Panc1 (cell line): Measurements from ENCODE around the gene PRKCA. TPM values are rescaled to one million over a fixed set of nuclear protein-coding genes. Genes with fewer than 3 reads are reported as not detected.

Experiments
- ATAC-seq: fragments of 200-7000 bp; cut with Tn5 transposase; 2 replicates; pipeline ENCODE4 v1.9.1; 2020; ENCODE audit warnings: mild to moderate bottlenecking, moderate library complexity
- BruUV-seq: library from RNA; stranded (reverse); fragments of 400-500 nt; replicated peaks from 2 replicates; lab custom pipeline; 2021; lab: Mats Ljungman, UMichigan
- CTCF ChIA-PET: fragments of 300-600 bp; sonication (Branson Sonifier 250); formaldehyde crosslinking; loops from one replicate; lab custom pipeline; 2022; ENCODE audit warnings: antibody characterized with exemption; lab: Charles Lee
- POLR2A ChIA-PET: fragments of 300-600 bp; sonication (Branson Sonifier 250); formaldehyde crosslinking; loops from one replicate; lab custom pipeline; 2022; ENCODE audit warnings: antibody characterized with exemption; lab: Charles Lee
- DNase-seq: peaks from one replicate; pipeline ENCODE4 v3.0.0-alpha.2; 2010; ENCODE audit warnings: low read depth, low spot score
- H3K27ac ChIP-seq: 2 replicates; pipeline ENCODE4 v1.5.1; 2011; ENCODE audit warnings: mild to moderate bottlenecking, low read length, inconsistent platforms
- H3K27me3 ChIP-seq: fragments of 200-500 bp; sonication (Bioruptor generic); 2 replicates; pipeline ENCODE4 v1.6.0; 2014; ENCODE audit warnings: low read length, inconsistent platforms; ENCODE audit not compliant: control insufficient read depth, insufficient read depth
- H3K36me3 ChIP-seq: fragments of 200-500 bp; sonication (Bioruptor generic); 2 replicates; pipeline ENCODE4 v1.5.1; 2014; ENCODE audit warnings: inconsistent platforms, mild to moderate bottlenecking, low read length, moderate library complexity; ENCODE audit not compliant: control insufficient read depth, insufficient read depth
- H3K4me1 ChIP-seq: 2 replicates; pipeline ENCODE4 v1.5.1; 2011; ENCODE audit warnings: inconsistent platforms, mild to moderate bottlenecking, low read length, moderate library complexity; ENCODE audit not compliant: control insufficient read depth, insufficient read depth
- H3K4me3 ChIP-seq, 2 experiments: 2 replicates each; pipeline ENCODE4 v1.5.1; 2011 to 2012; ENCODE audit warnings: low read depth in 2 of 2, low read length in 2 of 2, mild to moderate bottlenecking in 2 of 2, inconsistent platforms in 1 of 2, moderate library complexity in 1 of 2
- H3K9me3 ChIP-seq: fragments of 200-500 bp; sonication (Bioruptor generic); 2 replicates; pipeline ENCODE4 v1.5.1; 2014; ENCODE audit warnings: low read depth, mild to moderate bottlenecking, inconsistent platforms, low read length, moderate library complexity; ENCODE audit not compliant: control insufficient read depth, insufficient read depth
- POLR2AphosphoS5 ChIP-seq: IDR thresholded peaks from 2 replicates; pipeline ENCODE4 v1.6.1; 2012; ENCODE audit warnings: mild to moderate bottlenecking, low read depth, low read length, moderate library complexity
- SIN3A ChIP-seq: IDR thresholded peaks from 2 replicates; pipeline ENCODE4 v1.6.1; 2012; ENCODE audit warnings: low read depth, mild to moderate bottlenecking, low read length, moderate library complexity, borderline replicate concordance; ENCODE audit not compliant: insufficient read depth
- TCF7L2 ChIP-seq: IDR thresholded peaks from 2 replicates; pipeline ENCODE4 v1.6.1; 2011; ENCODE audit warnings: mild to moderate bottlenecking, low read depth, low read length, inconsistent platforms
- in situ Hi-C: cut with HindIII; loops from 2 replicates; pipeline ENCODE4 v1.10.0; 2016; ENCODE audit warnings: low sequenced_read_pairs, low pct_unique_long_range_greater_than_20kb
- intact Hi-C: fragments of 100-400 bp; cut with micrococcal nuclease; formaldehyde crosslinking; loops from one replicate; pipeline ENCODE4 v1.10.0; 2022; ENCODE audit not compliant: unreplicated experiment
- total RNA-seq: library from RNA; stranded (reverse); gene quantifications from one replicate; pipeline ENCODE4 v1.2.1, GENCODE V29; 2021; ENCODE audit not compliant: unreplicated experiment
- TF ChIP-seq, protein P1 (sequence below): fragments of 450-650 bp; IDR thresholded peaks from 2 replicates; pipeline ENCODE4 v1.5.1; 2017; ENCODE audit warnings: mild to moderate bottlenecking
- TF ChIP-seq, protein P2 (sequence below), 2 experiments: IDR thresholded peaks; 2 replicates each; pipeline ENCODE4 v1.6.1; 2011 to 2012; ENCODE audit warnings: low read depth in 2 of 2, control low read depth in 1 of 2, low read length in 1 of 2, mild to moderate bottlenecking in 1 of 2, moderate library complexity in 1 of 2; ENCODE audit not compliant: insufficient read depth in 1 of 2

Gene PRKCA
- total RNA-seq, 1 experiment from 2014 or later: 53.0 TPM

DNA sequence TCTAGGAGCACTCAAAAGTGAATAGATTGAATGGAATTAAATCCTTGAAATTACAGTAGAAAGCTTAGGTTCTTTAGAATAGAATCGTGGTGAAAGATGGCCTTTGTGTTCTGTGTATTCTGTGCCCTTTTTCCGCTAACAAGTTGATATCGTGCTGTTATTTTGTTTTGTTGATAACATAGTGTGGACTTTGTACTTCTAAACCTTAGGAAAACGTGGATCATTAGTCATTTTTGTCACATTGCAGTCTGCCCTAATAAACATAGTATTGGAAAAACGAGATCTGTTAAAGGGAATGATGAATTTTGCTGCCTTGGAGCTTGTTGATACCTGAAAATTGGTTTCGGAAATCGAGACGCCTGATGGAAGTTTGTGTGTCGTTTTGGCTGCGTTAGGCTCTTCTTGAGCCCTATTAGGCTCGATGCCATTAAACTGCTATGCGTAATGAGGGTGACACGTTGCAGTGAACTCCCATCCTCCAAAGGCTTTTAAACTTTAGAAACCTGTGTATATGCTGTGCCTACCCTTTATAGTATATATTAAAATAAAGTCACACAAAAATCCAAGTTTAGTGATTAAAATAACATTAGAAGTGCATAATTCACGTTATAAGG is 145.7 kb downstream of the PRKCA start:
- ChIA-PET POLR2A (interaction anchor here (0.6 kb wide), 1 partner anchor 14 kb away, joined by 6 read pairs; no protein-coding TSS in a partner anchor), CTCF (interaction anchor here (0.6 kb wide), 1 partner anchor 258 kb away, joined by 3 read pairs; no protein-coding TSS in a partner anchor)
- Histone ChIP-seq H3K36me3 (no peaks in the 10 kb centered on the region), H3K27ac (peak overlapping the region; percentile 29; the same call in 1 of the 2 replicates), H3K9me3 (no peaks in the 10 kb centered on the region), H3K27me3 (no peaks in the 10 kb centered on the region), H3K4me3 (no peak overlapping the region), H3K4me1 (peaks cover 28% of the 10 kb centered on the region)
- no peak for ATAC-seq
- intact Hi-C loops (no loop called here), in situ Hi-C loops (no loop called here)
- no peak for DNase-seq
- BruUV-seq: no TSS peak
- TF ChIP-seq, protein P1, sequence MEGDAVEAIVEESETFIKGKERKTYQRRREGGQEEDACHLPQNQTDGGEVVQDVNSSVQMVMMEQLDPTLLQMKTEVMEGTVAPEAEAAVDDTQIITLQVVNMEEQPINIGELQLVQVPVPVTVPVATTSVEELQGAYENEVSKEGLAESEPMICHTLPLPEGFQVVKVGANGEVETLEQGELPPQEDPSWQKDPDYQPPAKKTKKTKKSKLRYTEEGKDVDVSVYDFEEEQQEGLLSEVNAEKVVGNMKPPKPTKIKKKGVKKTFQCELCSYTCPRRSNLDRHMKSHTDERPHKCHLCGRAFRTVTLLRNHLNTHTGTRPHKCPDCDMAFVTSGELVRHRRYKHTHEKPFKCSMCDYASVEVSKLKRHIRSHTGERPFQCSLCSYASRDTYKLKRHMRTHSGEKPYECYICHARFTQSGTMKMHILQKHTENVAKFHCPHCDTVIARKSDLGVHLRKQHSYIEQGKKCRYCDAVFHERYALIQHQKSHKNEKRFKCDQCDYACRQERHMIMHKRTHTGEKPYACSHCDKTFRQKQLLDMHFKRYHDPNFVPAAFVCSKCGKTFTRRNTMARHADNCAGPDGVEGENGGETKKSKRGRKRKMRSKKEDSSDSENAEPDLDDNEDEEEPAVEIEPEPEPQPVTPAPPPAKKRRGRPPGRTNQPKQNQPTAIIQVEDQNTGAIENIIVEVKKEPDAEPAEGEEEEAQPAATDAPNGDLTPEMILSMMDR: no peak
- no peak for TF ChIP-seq SIN3A

DNA sequence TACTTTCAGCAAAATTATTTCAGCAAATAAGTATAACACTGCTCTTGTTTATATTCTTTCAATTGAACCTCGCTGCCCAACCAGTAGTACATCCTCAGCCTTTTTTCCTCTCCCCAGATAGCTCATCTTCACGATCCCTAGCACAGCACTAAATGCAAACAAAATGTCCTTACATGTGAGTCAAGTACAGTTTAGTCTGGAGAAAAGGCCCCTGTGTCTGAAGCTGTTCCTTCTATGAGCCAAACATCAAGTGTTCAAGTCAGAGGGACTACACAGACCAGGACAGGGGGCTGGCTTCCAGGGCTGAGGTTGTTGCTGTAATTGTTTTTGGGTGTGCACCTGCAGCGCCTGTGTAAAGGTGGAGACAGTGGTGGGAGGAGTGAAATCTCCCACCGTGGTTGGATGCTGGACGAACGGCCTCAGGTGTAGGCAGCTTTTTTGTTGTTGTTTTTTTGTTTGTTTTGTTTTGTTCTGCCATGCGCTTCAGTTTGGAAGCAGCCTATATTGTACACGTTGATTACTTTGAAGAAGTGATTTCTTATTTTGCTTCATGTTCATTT is 147.1 kb downstream of the PRKCA start:
- no peaks in the 10 kb centered on the region for H3K9me3 ChIP-seq
- no peak for DNase-seq
- H3K27me3 ChIP-seq: no peaks in the 10 kb centered on the region
- ChIA-PET CTCF (interaction anchor here (0.5 to 0.6 kb wide), 3 partner anchors 21 to 280 kb away, joined by 3 to 4 read pairs (median 3); no protein-coding TSS in a partner anchor), POLR2A (no interaction called here)
- intact Hi-C loops: no loop called here
- no peaks in the 10 kb centered on the region for H3K36me3 ChIP-seq
- TF ChIP-seq, protein P1: no peak
- no peak for TF ChIP-seq SIN3A
- TF ChIP-seq POLR2AphosphoS5: no peak
- no peak for TF ChIP-seq TCF7L2
- TF ChIP-seq, protein P2, sequence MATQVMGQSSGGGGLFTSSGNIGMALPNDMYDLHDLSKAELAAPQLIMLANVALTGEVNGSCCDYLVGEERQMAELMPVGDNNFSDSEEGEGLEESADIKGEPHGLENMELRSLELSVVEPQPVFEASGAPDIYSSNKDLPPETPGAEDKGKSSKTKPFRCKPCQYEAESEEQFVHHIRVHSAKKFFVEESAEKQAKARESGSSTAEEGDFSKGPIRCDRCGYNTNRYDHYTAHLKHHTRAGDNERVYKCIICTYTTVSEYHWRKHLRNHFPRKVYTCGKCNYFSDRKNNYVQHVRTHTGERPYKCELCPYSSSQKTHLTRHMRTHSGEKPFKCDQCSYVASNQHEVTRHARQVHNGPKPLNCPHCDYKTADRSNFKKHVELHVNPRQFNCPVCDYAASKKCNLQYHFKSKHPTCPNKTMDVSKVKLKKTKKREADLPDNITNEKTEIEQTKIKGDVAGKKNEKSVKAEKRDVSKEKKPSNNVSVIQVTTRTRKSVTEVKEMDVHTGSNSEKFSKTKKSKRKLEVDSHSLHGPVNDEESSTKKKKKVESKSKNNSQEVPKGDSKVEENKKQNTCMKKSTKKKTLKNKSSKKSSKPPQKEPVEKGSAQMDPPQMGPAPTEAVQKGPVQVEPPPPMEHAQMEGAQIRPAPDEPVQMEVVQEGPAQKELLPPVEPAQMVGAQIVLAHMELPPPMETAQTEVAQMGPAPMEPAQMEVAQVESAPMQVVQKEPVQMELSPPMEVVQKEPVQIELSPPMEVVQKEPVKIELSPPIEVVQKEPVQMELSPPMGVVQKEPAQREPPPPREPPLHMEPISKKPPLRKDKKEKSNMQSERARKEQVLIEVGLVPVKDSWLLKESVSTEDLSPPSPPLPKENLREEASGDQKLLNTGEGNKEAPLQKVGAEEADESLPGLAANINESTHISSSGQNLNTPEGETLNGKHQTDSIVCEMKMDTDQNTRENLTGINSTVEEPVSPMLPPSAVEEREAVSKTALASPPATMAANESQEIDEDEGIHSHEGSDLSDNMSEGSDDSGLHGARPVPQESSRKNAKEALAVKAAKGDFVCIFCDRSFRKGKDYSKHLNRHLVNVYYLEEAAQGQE (IDR thresholded peaks at IDR 0.05; ENCODE audit: insufficient read depth in 1 of 2, low read depth in 2 of 2, low read length in 1 of 2): no peak
- H3K27ac ChIP-seq: no peak overlapping the region
- BruUV-seq: no TSS peak
- ATAC-seq: 0 out of 2 replicates have a peak, but pooled peaks have one; percentile 51
- peaks cover 28% of the 10 kb centered on the region for H3K4me1 ChIP-seq
- in situ Hi-C loops: no loop called here
- H3K4me3 ChIP-seq: no peak overlapping the region
